Testis (tissue), 3 donors: Measurements from ENCODE around the gene KRTAP5-11. TPM values are rescaled to one million over a fixed set of nuclear protein-coding genes. Genes with fewer than 3 reads are reported as not detected.

Experiments
- DNase-seq: peaks from one replicate; pipeline ENCODE4 v3.0.0-alpha.2; 2019
- H3K27ac ChIP-seq, 2 donors: fragments of 200-600 bp; sonication (generic); one replicate each; pipeline ENCODE4 v1.5.1; 2019
- H3K27me3 ChIP-seq: fragments of 200-600 bp; sonication (generic); one replicate; pipeline ENCODE4 v1.5.1; 2019
- H3K36me3 ChIP-seq: fragments of 200-600 bp; sonication (generic); one replicate; pipeline ENCODE4 v1.5.1; 2017; ENCODE audit warnings: low read depth; ENCODE audit errors: missing control alignments
- H3K4me1 ChIP-seq: fragments of 200-600 bp; sonication (generic); one replicate; pipeline ENCODE4 v1.5.1; 2019
- H3K4me3 ChIP-seq, 2 donors: fragments of 200-600 bp; sonication (generic); one replicate each; pipeline ENCODE4 v1.5.1; 2017 to 2019
- H3K9me3 ChIP-seq: fragments of 200-600 bp; sonication (generic); one replicate; pipeline ENCODE4 v1.5.1; 2017
- POLR2A ChIP-seq: fragments of 450-650 bp; IDR thresholded peaks from one replicate; pipeline ENCODE4 v1.6.1; 2017; ENCODE audit warnings: antibody characterized with exemption, mild to moderate bottlenecking, moderate library complexity
- WGBS, 2 donors: methylation state at CpG; one replicate each; pipeline ENCODE4 v1.1.5; 2018; 5-methylcytosine and 5-hydroxymethylcytosine counted together
- intact Hi-C: fragments of 100-400 bp; cut with DNase I; formaldehyde crosslinking; loops from one replicate; pipeline ENCODE4 v1.15.1; 2023; ENCODE audit warnings: low total_unique reads
- polyA plus RNA-seq: library from polyadenylated mRNA; stranded (reverse); fragments of 350-450 nt; fragmentation: Illumina TruSeq; extraction: RNeasy Lipid Tissue Mini Kit (QIAGEN cat#74804); gene quantifications from one replicate; pipeline ENCODE4 v1.2.3, GENCODE V29; 2014; ENCODE audit warnings: low read depth, low replicate concordance; ENCODE audit not compliant: insufficient read depth
- total RNA-seq, 2 donors: library from RNA; depleted of rRNA; stranded (reverse); fragments of >200 nt; gene quantifications; one replicate each; pipeline ENCODE4 v1.2.3, GENCODE V29; 2016
- TF ChIP-seq, protein P1 (sequence below), 3 experiments: fragments of 450-650 bp in 2 of 3; fragments of 200-600 bp in 1 of 3; sonication (generic) in 1 of 3; IDR thresholded peaks; one replicate each; pipeline ENCODE4 v1.5.1; 2016 to 2019; ENCODE audit warnings: antibody characterized with exemption in 3 of 3, mild to moderate bottlenecking in 2 of 3, moderate library complexity in 1 of 3

KRTAP5-11 gene
- total and polyA plus RNA-seq, 3 donors from 2014 or later: not detected

DNA sequence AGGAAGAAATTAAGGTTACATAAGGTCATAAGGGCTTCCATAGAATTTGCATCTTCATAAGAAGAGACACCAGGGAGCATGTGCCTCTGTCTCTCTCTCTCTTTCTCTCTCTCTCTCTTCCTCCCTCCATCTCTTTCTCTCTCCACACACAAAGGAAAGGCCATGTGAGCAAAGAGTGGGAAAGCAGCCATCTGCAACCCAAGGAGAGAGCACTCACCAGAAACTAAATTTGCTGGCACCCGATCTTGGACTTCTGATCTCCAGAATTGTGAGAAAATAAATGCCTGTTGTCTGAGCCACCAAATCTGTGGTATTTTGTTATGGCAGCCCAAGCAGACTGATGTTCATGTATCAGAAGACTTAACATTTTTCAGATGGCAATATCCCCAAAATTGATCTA lies 23.7 kb downstream of the KRTAP5-11 start:
- no peak for DNase-seq
- intact Hi-C loops: no loop called here
- H3K9me3 ChIP-seq: no peaks in the 10 kb centered on the region
- no peaks in the 10 kb centered on the region for H3K27me3 ChIP-seq
- TF ChIP-seq, protein P1, sequence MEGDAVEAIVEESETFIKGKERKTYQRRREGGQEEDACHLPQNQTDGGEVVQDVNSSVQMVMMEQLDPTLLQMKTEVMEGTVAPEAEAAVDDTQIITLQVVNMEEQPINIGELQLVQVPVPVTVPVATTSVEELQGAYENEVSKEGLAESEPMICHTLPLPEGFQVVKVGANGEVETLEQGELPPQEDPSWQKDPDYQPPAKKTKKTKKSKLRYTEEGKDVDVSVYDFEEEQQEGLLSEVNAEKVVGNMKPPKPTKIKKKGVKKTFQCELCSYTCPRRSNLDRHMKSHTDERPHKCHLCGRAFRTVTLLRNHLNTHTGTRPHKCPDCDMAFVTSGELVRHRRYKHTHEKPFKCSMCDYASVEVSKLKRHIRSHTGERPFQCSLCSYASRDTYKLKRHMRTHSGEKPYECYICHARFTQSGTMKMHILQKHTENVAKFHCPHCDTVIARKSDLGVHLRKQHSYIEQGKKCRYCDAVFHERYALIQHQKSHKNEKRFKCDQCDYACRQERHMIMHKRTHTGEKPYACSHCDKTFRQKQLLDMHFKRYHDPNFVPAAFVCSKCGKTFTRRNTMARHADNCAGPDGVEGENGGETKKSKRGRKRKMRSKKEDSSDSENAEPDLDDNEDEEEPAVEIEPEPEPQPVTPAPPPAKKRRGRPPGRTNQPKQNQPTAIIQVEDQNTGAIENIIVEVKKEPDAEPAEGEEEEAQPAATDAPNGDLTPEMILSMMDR (IDR thresholded peaks at IDR 0.05): no peak
- TF ChIP-seq POLR2A: no peak
- WGBS, 2 donors: 88 to 90% methylated on average over 1 of the region's 1 CpG
- H3K4me1 ChIP-seq: no peaks in the 10 kb centered on the region
- H3K4me3 ChIP-seq: no peak overlapping the region
- H3K36me3 ChIP-seq: no peaks in the 10 kb centered on the region
- no peak overlapping the region for H3K27ac ChIP-seq

GRCh38 chr11:71557257-71557656 lies 25.4 kb downstream of the KRTAP5-11 start:
- H3K36me3 ChIP-seq: no peaks in the 10 kb centered on the region
- no peaks in the 10 kb centered on the region for H3K27me3 ChIP-seq
- H3K4me1 ChIP-seq: no peaks in the 10 kb centered on the region
- DNase-seq: no peak
- no peak overlapping the region for H3K27ac ChIP-seq
- H3K9me3 ChIP-seq: no peaks in the 10 kb centered on the region
- TF ChIP-seq, protein P1 (IDR thresholded peaks at IDR 0.05): no peak
- no peak for TF ChIP-seq POLR2A
- H3K4me3 ChIP-seq: no peak overlapping the region
- intact Hi-C loops: no loop called here

- no peak for TF ChIP-seq POLR2A
- TF ChIP-seq, protein P1 (IDR thresholded peaks at IDR 0.05): no peak
- Histone ChIP-seq H3K27ac (no peak overlapping the region), H3K4me3 (no peak overlapping the region), H3K27me3 (no peaks in the 10 kb centered on the region), H3K9me3 (no peaks in the 10 kb centered on the region), H3K4me1 (no peaks in the 10 kb centered on the region), H3K36me3 (no peaks in the 10 kb centered on the region)
- 78 to 90% methylated on average over 4 of the region's 4 CpGs for WGBS, 2 donors
- intact Hi-C loops: no loop called here
- DNase-seq: no peak
These were observed 26.7 kb downstream of the KRTAP5-11 start for GRCh38 chr11:71556018-71556417.

DNA sequence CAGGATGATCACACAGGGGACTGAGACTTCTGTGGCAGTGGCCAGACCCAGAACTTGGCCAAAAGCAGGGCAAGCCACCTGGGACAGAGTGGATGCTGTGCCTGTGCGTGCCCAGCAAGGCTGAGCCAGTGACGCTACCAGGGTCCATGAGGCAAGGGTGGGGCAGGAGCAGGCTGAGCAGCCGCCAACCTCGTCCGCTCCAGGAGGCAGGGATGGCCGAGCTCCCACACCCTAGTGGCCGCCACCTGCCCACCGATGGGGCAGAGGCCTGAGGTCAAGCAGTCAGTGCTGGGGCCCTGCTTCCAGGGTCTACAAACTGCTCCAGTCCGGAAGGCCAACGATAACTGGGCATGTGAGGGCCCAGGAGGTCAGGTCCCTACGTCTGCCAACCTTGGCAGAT lies 27.2 kb downstream of the KRTAP5-11 start:
- no peak for DNase-seq
- no peaks in the 10 kb centered on the region for H3K27me3 ChIP-seq
- H3K4me3 ChIP-seq: no peak overlapping the region
- intact Hi-C loops: no loop called here
- H3K4me1 ChIP-seq: no peaks in the 10 kb centered on the region
- no peak for TF ChIP-seq POLR2A
- TF ChIP-seq, protein P1 (IDR thresholded peaks at IDR 0.05): no peak
- no peak overlapping the region for H3K27ac ChIP-seq
- H3K36me3 ChIP-seq: no peaks in the 10 kb centered on the region
- 95 to 98% methylated on average over 4 to 11 of the region's 11 CpGs for WGBS, 2 donors
- no peaks in the 10 kb centered on the region for H3K9me3 ChIP-seq

DNA sequence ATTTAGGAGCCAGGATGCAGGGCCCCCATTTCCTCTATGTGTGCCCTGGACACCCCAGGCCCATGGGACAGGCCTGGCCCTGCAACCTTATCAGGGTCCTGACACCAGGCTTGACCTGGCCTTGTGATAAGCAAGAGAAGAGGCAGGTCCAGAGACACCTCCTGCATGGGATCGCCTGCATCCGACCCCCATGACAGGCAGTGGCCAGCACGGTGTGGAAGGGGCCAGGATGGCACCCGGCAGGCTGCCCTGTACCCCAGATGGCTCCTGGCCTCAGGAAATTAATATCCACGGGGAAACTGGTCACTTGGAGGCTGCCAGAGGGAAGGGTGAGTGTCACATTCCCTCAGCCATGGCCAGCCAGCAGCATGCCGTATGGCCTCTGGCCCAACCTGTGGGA lies 27.7 kb downstream of the KRTAP5-11 start:
- H3K9me3 ChIP-seq: no peaks in the 10 kb centered on the region
- H3K4me1 ChIP-seq: no peaks in the 10 kb centered on the region
- TF ChIP-seq POLR2A: no peak
- TF ChIP-seq, protein P1 (IDR thresholded peaks at IDR 0.05): no peak
- H3K27me3 ChIP-seq: no peaks in the 10 kb centered on the region
- no peak overlapping the region for H3K27ac ChIP-seq
- no peak overlapping the region for H3K4me3 ChIP-seq
- intact Hi-C loops: no loop called here
- 50% methylated on average over 2 of the region's 6 CpGs; no CpG with 5 or more reads in 1 of the 2 donors for WGBS, 2 donors
- no peak for DNase-seq
- H3K36me3 ChIP-seq: no peaks in the 10 kb centered on the region
